Measurements from ENCODE around the gene FRMD4A. TPM values are rescaled to one million over a fixed set of nuclear protein-coding genes. Genes with fewer than 3 reads are reported as not detected.

The FRMD4A gene
- total RNA-seq, 1 donor from 2014 or later: 34.6 TPM

- DNase-seq (ENCODE audit: low read depth): no peak
- no peak overlapping the region for H3K4me3 ChIP-seq (ENCODE audit: low read depth, low read length)
- no peak for TF ChIP-seq CTCF (conservative IDR thresholded peaks at IDR 0.05; ENCODE audit: low read depth, low read length)
Measured at GRCh38 chr10:13673156-13673555, 657.6 kb downstream of the FRMD4A start.

- no peak overlapping the region for H3K4me3 ChIP-seq (ENCODE audit: low read depth, low read length)
- no peak for DNase-seq (ENCODE audit: low read depth)
- no peak for TF ChIP-seq CTCF (conservative IDR thresholded peaks at IDR 0.05; ENCODE audit: low read depth, low read length)
Measured at GRCh38 chr10:13672548-13672947, 658.2 kb downstream of the FRMD4A start.

- no peak for DNase-seq (ENCODE audit: low read depth)
- H3K4me3 ChIP-seq (ENCODE audit: low read depth, low read length): no peak overlapping the region
- no peak for TF ChIP-seq CTCF (conservative IDR thresholded peaks at IDR 0.05; ENCODE audit: low read depth, low read length)
Measured at GRCh38 chr10:13671904-13672303, 658.8 kb downstream of the FRMD4A start.

GRCh38 chr10:13670311-13670710, 660.4 kb downstream of the FRMD4A start:
- no peak overlapping the region for H3K4me3 ChIP-seq (ENCODE audit: low read depth, low read length)
- DNase-seq (ENCODE audit: low read depth): no peak
- no peak for TF ChIP-seq CTCF (conservative IDR thresholded peaks at IDR 0.05; ENCODE audit: low read depth, low read length)

GRCh38 chr10:13669901-13670300, 660.8 kb downstream of the FRMD4A start:
- H3K4me3 ChIP-seq (ENCODE audit: low read depth, low read length): no peak overlapping the region
- no peak for TF ChIP-seq CTCF (conservative IDR thresholded peaks at IDR 0.05; ENCODE audit: low read depth, low read length)
- DNase-seq (ENCODE audit: low read depth): peak; percentile 32

GRCh38 chr10:13669182-13669855, 661.4 kb downstream of the FRMD4A start:
- DNase-seq (ENCODE audit: low read depth): peak; percentile 33
- no peak overlapping the region for H3K4me3 ChIP-seq (ENCODE audit: low read depth, low read length)
- no peak for TF ChIP-seq CTCF (conservative IDR thresholded peaks at IDR 0.05; ENCODE audit: low read depth, low read length)

- TF ChIP-seq CTCF (conservative IDR thresholded peaks at IDR 0.05; ENCODE audit: low read depth, low read length): no peak
- DNase-seq (ENCODE audit: low read depth): no peak
- no peak overlapping the region for H3K4me3 ChIP-seq (ENCODE audit: low read depth, low read length)
Measured at GRCh38 chr10:13668126-13668525, 662.6 kb downstream of the FRMD4A start.

All from epithelial cell of proximal tubule (primary cell).